Astrocyte (in vitro differentiated cells and primary cell): ENCODE results near the gene PGRMC2. TPM values are rescaled to one million over a fixed set of nuclear protein-coding genes. Genes with fewer than 3 reads are reported as not detected.

Experiments used
- DNase-seq: peaks from one replicate; pipeline ENCODE4 v3.0.0-alpha.2; 2010; ENCODE audit warnings: low read depth
- FAIRE-seq: peaks from 2 replicates; lab custom pipeline; 2011; peaks lifted over from hg19 to GRCh38; lab: Jason Lieb, UNC
- H2AFZ ChIP-seq: 2 replicates; pipeline ENCODE4 v1.6.0; 2012; ENCODE audit warnings: low read depth, low read length, inconsistent platforms
- H3K27ac ChIP-seq: 2 replicates; pipeline ENCODE4 v1.5.1; 2011; ENCODE audit warnings: low read depth, low read length, inconsistent platforms
- H3K27me3 ChIP-seq: 2 replicates; pipeline ENCODE4 v1.6.0; 2011; ENCODE audit warnings: low read length, inconsistent platforms; ENCODE audit not compliant: insufficient read depth
- H3K36me3 ChIP-seq: 2 replicates; pipeline ENCODE4 v1.5.1; 2011; ENCODE audit warnings: low read length, inconsistent platforms; ENCODE audit not compliant: insufficient read depth
- H3K4me1 ChIP-seq: 2 replicates; pipeline ENCODE4 v1.5.1; 2011; ENCODE audit warnings: low read length, inconsistent platforms; ENCODE audit not compliant: insufficient read depth
- H3K4me2 ChIP-seq: 2 replicates; pipeline ENCODE4 v1.6.0; 2012; ENCODE audit warnings: low read length, inconsistent platforms
- H3K4me3 ChIP-seq: 2 replicates; pipeline ENCODE4 v1.5.1; 2011; ENCODE audit warnings: low read depth, mild to moderate bottlenecking, low read length, inconsistent platforms; ENCODE audit not compliant: insufficient read depth
- H3K79me2 ChIP-seq: 2 replicates; pipeline ENCODE4 v1.6.0; 2012; ENCODE audit warnings: mild to moderate bottlenecking, low read length, inconsistent platforms; ENCODE audit not compliant: insufficient read depth
- H3K9ac ChIP-seq: 2 replicates; pipeline ENCODE4 v1.6.0; 2012; ENCODE audit warnings: mild to moderate bottlenecking, low read length, inconsistent platforms
- H3K9me3 ChIP-seq: 2 replicates; pipeline ENCODE4 v1.5.1; 2012; ENCODE audit warnings: low read depth, mild to moderate bottlenecking, low read length, inconsistent platforms; ENCODE audit not compliant: insufficient read depth
- H4K20me1 ChIP-seq: 2 replicates; pipeline ENCODE4 v1.6.0; 2012; ENCODE audit warnings: low read length, inconsistent platforms; ENCODE audit not compliant: insufficient read depth
- H3K27ac Mint-ChIP-seq: one replicate; pipeline ENCODE4 v1.8.0; 2021; ENCODE audit warnings: mild to moderate bottlenecking, mixed read lengths; ENCODE audit not compliant: unreplicated experiment
- H3K27me3 Mint-ChIP-seq: one replicate; pipeline ENCODE4 v1.8.0; 2021; ENCODE audit warnings: low read depth, mixed read lengths; ENCODE audit not compliant: unreplicated experiment
- H3K36me3 Mint-ChIP-seq: one replicate; pipeline ENCODE4 v1.8.0; 2021; ENCODE audit warnings: low read depth, mixed read lengths; ENCODE audit not compliant: unreplicated experiment
- H3K4me1 Mint-ChIP-seq: one replicate; pipeline ENCODE4 v1.8.0; 2021; ENCODE audit warnings: low read depth, mixed read lengths; ENCODE audit not compliant: unreplicated experiment
- H3K4me3 Mint-ChIP-seq: one replicate; pipeline ENCODE4 v1.8.0; 2021; ENCODE audit warnings: mild to moderate bottlenecking, moderate library complexity, mixed read lengths; ENCODE audit not compliant: unreplicated experiment
- H3K9me3 Mint-ChIP-seq: one replicate; pipeline ENCODE4 v1.8.0; 2021; ENCODE audit warnings: mild to moderate bottlenecking, mixed read lengths; ENCODE audit not compliant: unreplicated experiment
- EZH2 ChIP-seq: IDR thresholded peaks from 2 replicates; pipeline ENCODE4 v1.6.1; 2012; ENCODE audit warnings: mild to moderate bottlenecking, low read length, inconsistent platforms; ENCODE audit not compliant: insufficient read depth
- total RNA-seq: library from RNA; stranded (reverse); gene quantifications from 2 replicates; pipeline ENCODE4 v1.2.1, GENCODE V29; 2021
- TF ChIP-seq, protein P1 (sequence below): IDR thresholded peaks from 2 replicates; pipeline ENCODE4 v1.5.1; 2011; ENCODE audit warnings: low read depth, mild to moderate bottlenecking, inconsistent platforms, low read length, moderate library complexity; ENCODE audit not compliant: insufficient read depth

The PGRMC2 gene
- total RNA-seq, 1 donor from 2014 or later = 158 TPM

DNA sequence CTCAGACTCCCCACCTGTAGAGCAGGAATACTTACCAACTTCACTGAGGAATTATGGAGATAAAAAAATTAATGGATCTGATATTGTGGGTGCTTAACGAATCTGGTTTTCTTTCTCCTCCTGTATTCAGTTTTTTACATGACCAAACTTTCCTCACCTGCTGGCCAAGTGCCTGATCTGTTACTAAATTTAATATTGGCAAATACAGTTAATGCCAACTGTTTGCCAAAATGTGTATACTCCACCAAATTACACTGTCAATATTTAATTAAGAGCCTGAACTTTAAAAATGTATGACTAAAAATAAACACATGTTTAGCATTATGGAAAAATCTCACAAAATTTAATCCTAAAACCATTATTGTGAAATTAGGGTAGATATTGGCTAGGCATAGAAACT is 3.3 kb downstream of the PGRMC2 start:
- H3K27me3 ChIP-seq = no peaks in the 10 kb centered on the region
- H4K20me1 ChIP-seq = peaks cover 28% of the 10 kb centered on the region
- no peak overlapping the region for H3K9ac ChIP-seq
- Mint-ChIP-seq H3K27ac (no peak overlapping the region), H3K4me1 (peaks cover 18% of the 10 kb centered on the region), H3K9me3 (no peaks in the 10 kb centered on the region), H3K4me3 (peak overlapping the region; percentile 97), H3K27me3 (no peaks in the 10 kb centered on the region), H3K36me3 (peaks cover 12% of the 10 kb centered on the region)
- no peak for FAIRE-seq
- H3K4me3 ChIP-seq = no peak overlapping the region
- no peak for TF ChIP-seq EZH2
- TF ChIP-seq, protein P1, sequence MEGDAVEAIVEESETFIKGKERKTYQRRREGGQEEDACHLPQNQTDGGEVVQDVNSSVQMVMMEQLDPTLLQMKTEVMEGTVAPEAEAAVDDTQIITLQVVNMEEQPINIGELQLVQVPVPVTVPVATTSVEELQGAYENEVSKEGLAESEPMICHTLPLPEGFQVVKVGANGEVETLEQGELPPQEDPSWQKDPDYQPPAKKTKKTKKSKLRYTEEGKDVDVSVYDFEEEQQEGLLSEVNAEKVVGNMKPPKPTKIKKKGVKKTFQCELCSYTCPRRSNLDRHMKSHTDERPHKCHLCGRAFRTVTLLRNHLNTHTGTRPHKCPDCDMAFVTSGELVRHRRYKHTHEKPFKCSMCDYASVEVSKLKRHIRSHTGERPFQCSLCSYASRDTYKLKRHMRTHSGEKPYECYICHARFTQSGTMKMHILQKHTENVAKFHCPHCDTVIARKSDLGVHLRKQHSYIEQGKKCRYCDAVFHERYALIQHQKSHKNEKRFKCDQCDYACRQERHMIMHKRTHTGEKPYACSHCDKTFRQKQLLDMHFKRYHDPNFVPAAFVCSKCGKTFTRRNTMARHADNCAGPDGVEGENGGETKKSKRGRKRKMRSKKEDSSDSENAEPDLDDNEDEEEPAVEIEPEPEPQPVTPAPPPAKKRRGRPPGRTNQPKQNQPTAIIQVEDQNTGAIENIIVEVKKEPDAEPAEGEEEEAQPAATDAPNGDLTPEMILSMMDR = no peak
- H3K36me3 ChIP-seq = peaks cover 2% of the 10 kb centered on the region
- H3K9me3 ChIP-seq = no peaks in the 10 kb centered on the region
- no peak overlapping the region for H2AFZ ChIP-seq
- peaks cover 80% of the 10 kb centered on the region for H3K79me2 ChIP-seq
- H3K27ac ChIP-seq = no peak overlapping the region
- H3K4me1 ChIP-seq = peaks cover 4% of the 10 kb centered on the region
- H3K4me2 ChIP-seq = peak overlapping the region; percentile 99
- no peak for DNase-seq

DNA sequence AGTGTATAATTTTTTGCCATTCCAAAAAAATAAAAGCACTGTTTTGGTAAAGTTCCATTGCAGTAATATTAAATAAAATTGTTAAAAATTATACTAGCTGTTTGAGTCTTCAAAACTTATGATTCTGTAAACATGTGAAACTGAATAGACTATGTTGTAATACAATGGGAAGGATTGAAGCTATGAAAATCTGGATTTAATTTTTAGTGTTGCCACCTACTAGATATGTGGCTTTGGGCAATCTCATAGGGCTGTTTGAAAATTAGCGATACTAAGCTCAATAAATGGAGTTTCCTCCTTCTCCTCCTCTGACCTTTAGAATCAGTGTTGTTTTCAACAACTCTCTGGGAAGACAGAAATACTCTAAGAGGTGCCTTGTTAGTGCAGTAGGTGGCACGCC is 4.5 kb downstream of the PGRMC2 start:
- no peak overlapping the region for H3K4me3 ChIP-seq
- H3K27me3 Mint-ChIP-seq = no peaks in the 10 kb centered on the region
- no peak overlapping the region for H3K9ac ChIP-seq
- FAIRE-seq (no peak), DNase-seq (no peak)
- no peaks in the 10 kb centered on the region for H3K4me1 ChIP-seq
- peaks cover 28% of the 10 kb centered on the region for H4K20me1 ChIP-seq
- no peaks in the 10 kb centered on the region for H3K27me3 ChIP-seq
- H3K36me3 ChIP-seq = peaks cover 6% of the 10 kb centered on the region
- no peak overlapping the region for H3K27ac Mint-ChIP-seq
- TF ChIP-seq EZH2 = no peak
- TF ChIP-seq, protein P1 = no peak
- H3K27ac ChIP-seq = no peak overlapping the region
- H3K9me3 ChIP-seq = no peaks in the 10 kb centered on the region
- H3K79me2 ChIP-seq = peaks cover 93% of the 10 kb centered on the region
- H3K4me2 ChIP-seq = no peak overlapping the region
- H3K4me3 Mint-ChIP-seq = peak overlapping the region; percentile 45
- peaks cover 20% of the 10 kb centered on the region for H3K4me1 Mint-ChIP-seq
- H3K36me3 Mint-ChIP-seq = peaks cover 18% of the 10 kb centered on the region
- H2AFZ ChIP-seq = no peak overlapping the region
- H3K9me3 Mint-ChIP-seq = no peaks in the 10 kb centered on the region

DNA sequence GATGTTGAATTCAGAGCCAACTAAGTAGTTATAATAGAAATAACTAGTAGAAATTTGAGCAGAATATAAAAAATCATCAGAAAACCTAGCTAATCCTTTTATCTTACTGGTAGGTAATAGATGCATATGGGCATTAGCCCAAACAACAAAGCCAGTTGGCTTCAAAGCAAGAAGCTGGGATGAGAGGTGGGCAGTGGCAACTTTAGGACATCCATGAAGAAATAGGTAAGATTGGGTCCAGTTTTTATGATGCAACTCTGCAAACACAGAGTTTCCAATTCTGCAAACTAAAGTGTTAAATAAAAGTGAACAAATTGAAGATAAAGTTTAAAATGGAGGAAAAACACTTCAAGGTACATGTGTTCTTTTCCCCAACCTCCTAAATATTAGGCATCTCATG is 5.1 kb downstream of the PGRMC2 start:
- H3K79me2 ChIP-seq = peaks cover 98% of the 10 kb centered on the region
- no peak overlapping the region for H3K9ac ChIP-seq
- H3K27ac ChIP-seq = no peak overlapping the region
- no peaks in the 10 kb centered on the region for H3K9me3 Mint-ChIP-seq
- H3K36me3 ChIP-seq = peaks cover 6% of the 10 kb centered on the region
- FAIRE-seq (no peak), DNase-seq (no peak)
- TF ChIP-seq EZH2 = no peak
- TF ChIP-seq, protein P1 = no peak
- peak overlapping the region; percentile 70 for H3K4me3 Mint-ChIP-seq
- no peak overlapping the region for H3K4me3 ChIP-seq
- no peaks in the 10 kb centered on the region for H3K27me3 Mint-ChIP-seq
- H3K4me1 ChIP-seq = no peaks in the 10 kb centered on the region
- H3K4me2 ChIP-seq = no peak overlapping the region
- H4K20me1 ChIP-seq = peaks cover 28% of the 10 kb centered on the region
- peaks cover 20% of the 10 kb centered on the region for H3K4me1 Mint-ChIP-seq
- H3K36me3 Mint-ChIP-seq = peaks cover 18% of the 10 kb centered on the region
- H2AFZ ChIP-seq = no peak overlapping the region
- H3K27me3 ChIP-seq = no peaks in the 10 kb centered on the region
- no peak overlapping the region for H3K27ac Mint-ChIP-seq
- H3K9me3 ChIP-seq = no peaks in the 10 kb centered on the region
